Large intestine (tissue), 3 donors: ENCODE data around the gene COPS7A. TPM values are rescaled to one million over a fixed set of nuclear protein-coding genes. Genes with fewer than 3 reads are reported as not detected.

Experiments used
- DNase-seq, 2 donors: peaks; one replicate each; pipeline versions ENCODE4 v3.0.0 to v3.0.0-alpha.2; 2013
- H3K27ac ChIP-seq: one replicate; pipeline ENCODE4 v1.5.1; 2013; ENCODE audit warnings: low read length
- H3K27me3 ChIP-seq: 2 replicates; pipeline ENCODE4 v1.6.1; 2013; ENCODE audit warnings: low read length; ENCODE audit not compliant: control insufficient read depth, insufficient read depth
- H3K36me3 ChIP-seq: 2 replicates; pipeline ENCODE4 v1.6.1; 2013; ENCODE audit warnings: low read length; ENCODE audit not compliant: control insufficient read depth, insufficient read depth
- H3K4me1 ChIP-seq: one replicate; pipeline ENCODE4 v1.6.1; 2013; ENCODE audit warnings: low read length; ENCODE audit not compliant: control insufficient read depth, insufficient read depth
- H3K4me3 ChIP-seq: one replicate; pipeline ENCODE4 v1.5.1; 2013; ENCODE audit warnings: low read length
- H3K9me3 ChIP-seq: one replicate; pipeline ENCODE4 v1.6.1; 2013; ENCODE audit warnings: mild to moderate bottlenecking, low read depth, low read length, moderate library complexity; ENCODE audit not compliant: control insufficient read depth
- WGBS: methylation state at CpG from one replicate; pipeline ENCODE4 v1.1.5; 2013; ENCODE audit warnings: low lambda C conversion rate; ENCODE audit not compliant: insufficient coverage; 5-methylcytosine and 5-hydroxymethylcytosine counted together
- polyA plus RNA-seq: library from polyadenylated mRNA; unstranded; fragments of 120-200 nt; gene quantifications from one replicate; pipeline ENCODE4 v1.2.1, GENCODE V29; 2013

Gene COPS7A
- polyA plus RNA-seq, 1 donor, result 42.2 TPM

- Histone ChIP-seq H3K27ac (peak overlapping the region; percentile 81), H3K4me1 (peaks cover 32% of the 10 kb centered on the region), H3K27me3 (no peaks in the 10 kb centered on the region), H3K4me3 (no peak overlapping the region), H3K36me3 (no peaks in the 10 kb centered on the region), H3K9me3 (no peaks in the 10 kb centered on the region)
- DNase-seq, result no peak
- no CpG with 5 or more reads among the region's 4 CpGs for WGBS
Observed at GRCh38 chr12:6763380-6763779, 39.5 kb downstream of the COPS7A start.

DNA sequence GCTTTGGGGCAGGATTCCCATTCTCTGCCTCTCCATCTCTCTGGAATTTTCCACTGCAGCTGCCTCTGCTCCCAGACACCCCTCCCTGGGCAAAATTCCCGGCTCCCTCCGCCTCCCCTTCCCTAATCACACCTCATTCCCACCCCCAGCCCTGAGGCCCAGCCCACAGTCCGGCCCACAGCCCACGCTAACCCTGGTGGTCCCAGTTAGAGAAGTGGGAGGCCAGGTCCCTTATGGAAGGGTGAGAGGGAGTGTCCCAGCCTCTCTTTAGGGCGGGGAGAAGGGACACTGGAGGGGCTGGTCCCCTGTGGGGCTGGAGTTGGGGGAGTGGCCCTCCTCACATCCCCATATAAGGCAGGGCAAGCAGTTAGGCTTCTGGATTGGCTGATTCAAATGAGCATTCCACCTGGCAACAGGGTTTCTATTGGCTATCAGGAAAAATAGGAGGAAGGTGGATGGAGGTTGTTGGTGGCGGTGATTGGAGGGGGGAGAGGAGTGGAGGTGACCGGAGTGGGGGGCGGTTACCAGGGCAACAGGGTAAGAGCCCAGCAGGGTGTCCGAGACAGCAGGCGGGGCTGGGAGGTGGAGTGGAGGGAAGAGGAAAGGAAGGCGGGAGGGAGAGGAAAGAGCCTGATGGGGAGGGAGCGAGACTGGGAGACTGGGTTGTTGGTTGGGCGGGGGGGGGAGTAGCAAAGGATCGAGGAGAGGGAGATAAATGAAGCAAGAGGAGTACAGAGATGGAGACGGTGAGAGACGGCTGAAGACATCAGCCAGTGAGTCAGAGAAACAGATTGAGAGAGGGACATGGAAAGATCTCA is 40.4 kb downstream of the COPS7A start:
- H3K9me3 ChIP-seq, result no peaks in the 10 kb centered on the region
- 0% methylated on average over 2 of the region's 16 CpGs for WGBS
- no peaks in the 10 kb centered on the region for H3K36me3 ChIP-seq
- H3K4me3 ChIP-seq, result peak overlapping the region; percentile 17
- no peaks in the 10 kb centered on the region for H3K27me3 ChIP-seq
- peaks cover 40% of the 10 kb centered on the region for H3K4me1 ChIP-seq
- DNase-seq, result peak; percentile 91 to 96
- H3K27ac ChIP-seq, result peak overlapping the region; percentile 81

DNA sequence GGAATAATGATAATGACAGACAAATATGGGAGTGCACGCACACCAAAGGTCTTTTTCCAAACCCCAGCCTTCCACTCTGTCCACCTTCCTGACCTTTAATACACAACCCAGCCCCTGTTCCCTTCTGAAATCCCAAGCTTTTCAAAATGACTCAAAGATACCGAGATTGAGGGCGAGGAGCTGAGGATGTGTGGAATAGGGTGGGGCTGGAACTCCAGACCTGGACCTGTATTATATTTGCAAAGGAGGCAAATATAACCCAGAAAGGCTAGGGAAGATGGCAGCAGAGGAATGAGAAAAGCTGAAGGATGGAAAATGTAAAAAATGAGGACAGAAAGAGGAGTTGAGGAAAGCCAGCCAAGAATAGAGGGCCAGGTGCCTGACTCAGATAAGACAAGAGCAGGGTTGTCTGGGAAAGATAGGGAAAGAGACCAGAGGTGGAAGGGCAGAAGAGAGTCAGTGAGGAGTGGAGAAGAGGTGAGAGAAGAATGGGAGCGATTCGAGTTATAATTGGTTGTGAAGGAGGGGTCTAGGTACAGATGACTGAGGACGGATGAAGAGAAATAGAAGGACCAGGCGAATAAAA is 41.3 kb downstream of the COPS7A start:
- H3K4me3 ChIP-seq, result peak overlapping the region; percentile 47
- H3K9me3 ChIP-seq, result no peaks in the 10 kb centered on the region
- WGBS, result 13% methylated on average over 3 of the region's 7 CpGs
- peak overlapping the region; percentile 81 for H3K27ac ChIP-seq
- DNase-seq, result peak in 1 of 2 donors; percentile 33
- peaks cover 9% of the 10 kb centered on the region for H3K36me3 ChIP-seq
- H3K27me3 ChIP-seq, result no peaks in the 10 kb centered on the region
- peaks cover 44% of the 10 kb centered on the region for H3K4me1 ChIP-seq

DNA sequence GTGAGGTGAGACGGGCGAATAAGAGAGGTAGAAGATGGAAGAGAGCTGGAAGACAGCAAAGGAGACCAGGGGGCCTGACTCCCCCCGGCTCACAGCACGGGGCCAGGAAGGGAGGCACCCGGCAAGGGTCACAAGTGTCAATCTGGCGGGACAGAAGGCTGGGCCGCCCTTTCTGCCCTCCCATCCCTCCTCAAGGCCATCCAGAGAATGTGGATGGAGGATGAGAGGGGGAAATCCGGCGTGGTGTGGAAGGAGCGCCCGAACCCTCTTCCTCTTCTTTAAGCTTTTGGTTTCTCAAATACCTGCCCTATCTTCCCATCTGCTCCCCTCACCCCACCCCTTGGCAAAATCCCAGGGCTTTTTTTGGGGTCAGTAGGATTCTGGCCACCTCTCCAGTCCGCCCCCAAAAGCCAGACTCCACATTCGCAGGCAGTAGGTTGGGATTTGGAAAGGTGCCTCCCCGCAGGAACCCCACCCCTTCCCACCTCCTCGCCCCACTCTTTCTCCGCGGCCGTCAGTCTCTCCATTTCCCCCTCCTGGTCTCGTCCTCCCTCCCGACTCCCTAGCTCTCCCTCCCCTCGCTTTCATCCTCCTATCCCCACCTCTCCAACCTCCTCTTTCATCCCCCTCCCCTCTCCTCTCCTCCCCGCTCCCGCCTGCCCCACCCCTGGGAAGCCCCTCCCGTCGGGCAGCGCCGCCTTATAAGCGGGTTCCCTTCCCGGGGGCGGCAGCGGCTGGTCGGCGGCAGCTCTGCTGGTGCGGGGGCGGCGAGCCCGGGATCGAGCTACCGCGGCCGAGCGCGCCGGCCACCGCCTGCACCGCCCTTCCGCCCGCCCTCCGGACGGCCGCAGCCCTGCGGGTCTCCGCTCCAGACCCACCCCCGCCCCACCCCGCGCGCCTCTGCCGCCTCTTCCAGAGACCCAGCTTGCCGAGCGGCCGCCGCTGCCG is 42.1 kb downstream of the COPS7A start, which contains the start of gene PTMS:
PTMS (plus strand) TSS at position 730 of the 948 bp plus-strand sequence. CDS start 343 bp downstream, outside the sequence.
- H3K4me3 ChIP-seq, result peak within 1 kb of the TSS; percentile 82
- peaks cover 15% of the 10 kb centered on the region for H3K36me3 ChIP-seq
- no peaks in the 10 kb centered on the region for H3K9me3 ChIP-seq
- DNase-seq, result peak; percentile 74 to 84
- no peaks in the 10 kb centered on the region for H3K27me3 ChIP-seq
- H3K4me1 ChIP-seq, result peaks cover 44% of the 10 kb centered on the region
- WGBS, result 25% methylated on average over 2 of the region's 63 CpGs
- peak within 1 kb of the TSS; percentile 81 for H3K27ac ChIP-seq

DNA sequence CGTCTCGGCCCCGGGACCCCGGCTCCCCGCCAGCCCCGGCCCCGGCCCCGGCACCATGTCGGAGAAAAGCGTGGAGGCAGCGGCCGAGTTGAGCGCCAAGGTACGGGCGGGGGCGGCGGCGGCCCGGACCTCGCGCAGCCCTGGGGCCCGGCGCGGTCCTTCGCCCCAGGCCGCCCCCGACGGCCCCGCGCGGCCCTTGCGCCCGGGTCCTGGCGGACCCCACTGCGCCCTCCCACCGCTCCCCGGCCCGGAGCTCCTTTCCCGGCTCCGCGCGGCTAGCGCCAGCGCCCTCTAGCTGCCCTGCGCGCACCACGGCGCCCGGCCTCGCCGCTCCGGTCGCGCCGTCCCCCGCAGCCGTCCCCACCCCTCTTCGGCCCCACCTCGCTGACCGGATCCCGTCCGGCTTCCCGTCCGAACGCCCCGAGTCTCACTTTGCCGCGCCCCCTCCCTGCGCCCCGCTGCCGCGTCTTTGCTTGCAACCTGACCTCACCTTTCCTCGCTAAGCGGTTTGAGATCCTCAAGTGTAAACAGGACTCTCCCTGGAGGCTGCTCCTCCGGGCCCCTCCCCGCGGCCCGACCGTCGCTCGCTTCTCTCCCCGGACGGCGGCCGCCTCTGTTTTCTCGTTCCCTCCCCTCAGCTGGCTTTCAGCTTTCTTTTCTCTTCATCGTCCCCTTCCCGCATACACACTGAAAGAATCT is 43.0 kb downstream of the COPS7A start:
- H3K4me1 ChIP-seq, result peaks cover 44% of the 10 kb centered on the region
- peak; percentile 78 to 87 for DNase-seq
- WGBS, result no CpG with 5 or more reads among the region's 88 CpGs
- peak overlapping the region; percentile 82 for H3K4me3 ChIP-seq
- peaks cover 24% of the 10 kb centered on the region for H3K36me3 ChIP-seq
- no peaks in the 10 kb centered on the region for H3K27me3 ChIP-seq
- no peaks in the 10 kb centered on the region for H3K9me3 ChIP-seq
- peak overlapping the region; percentile 48 for H3K27ac ChIP-seq

- Histone ChIP-seq H3K27ac (peak overlapping the region; percentile 48), H3K9me3 (no peaks in the 10 kb centered on the region), H3K4me3 (peak overlapping the region; percentile 82), H3K36me3 (peaks cover 26% of the 10 kb centered on the region), H3K4me1 (peaks cover 44% of the 10 kb centered on the region), H3K27me3 (no peaks in the 10 kb centered on the region)
- WGBS, result no CpG with 5 or more reads among the region's 44 CpGs
- peak in 1 of 2 donors; percentile 69 for DNase-seq
Observed at GRCh38 chr12:6767353-6768319, 43.8 kb downstream of the COPS7A start.

GRCh38 chr12:6768437-6768914 is 44.6 kb downstream of the COPS7A start:
- H3K4me1 ChIP-seq, result peaks cover 44% of the 10 kb centered on the region
- no peak for DNase-seq

DNA sequence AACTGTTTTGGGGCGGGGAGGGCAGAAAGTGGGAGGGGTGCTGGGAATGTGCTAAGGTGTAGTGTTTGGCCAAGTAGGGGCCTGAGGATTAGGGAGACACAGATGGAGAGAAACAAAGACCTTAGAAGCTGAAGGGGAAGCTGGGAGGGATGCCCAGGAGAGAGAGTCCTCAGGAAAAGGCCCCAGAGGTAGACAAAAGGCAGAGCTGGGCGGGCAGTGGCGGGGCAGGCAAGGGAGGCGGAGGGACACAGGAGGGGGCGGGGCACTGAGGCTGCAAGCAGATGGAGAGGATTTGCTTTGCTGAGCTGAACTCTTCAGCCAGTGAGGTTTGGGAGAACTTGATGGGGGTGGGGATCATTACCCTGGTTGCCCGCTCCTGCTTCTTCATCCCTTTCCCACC is 45.1 kb downstream of the COPS7A start:
- no CpG with 5 or more reads among the region's 6 CpGs for WGBS
- peak overlapping the region; percentile 82 for H3K4me3 ChIP-seq
- H3K27me3 ChIP-seq, result peaks cover 8% of the 10 kb centered on the region
- H3K4me1 ChIP-seq, result peaks cover 38% of the 10 kb centered on the region
- peak overlapping the region; percentile 39 for H3K27ac ChIP-seq
- no peak for DNase-seq
- H3K36me3 ChIP-seq, result peaks cover 26% of the 10 kb centered on the region
- no peaks in the 10 kb centered on the region for H3K9me3 ChIP-seq

More at GRCh38 chr12:6768437-6768914, 44.6 kb downstream of the COPS7A start:
- Histone ChIP-seq H3K27me3 (peaks cover 6% of the 10 kb centered on the region), H3K9me3 (no peaks in the 10 kb centered on the region), H3K4me3 (peak overlapping the region; percentile 82), H3K27ac (peak overlapping the region; percentile 39), H3K36me3 (peaks cover 26% of the 10 kb centered on the region)
- 83% methylated on average over 1 of the region's 6 CpGs for WGBS

DNA sequence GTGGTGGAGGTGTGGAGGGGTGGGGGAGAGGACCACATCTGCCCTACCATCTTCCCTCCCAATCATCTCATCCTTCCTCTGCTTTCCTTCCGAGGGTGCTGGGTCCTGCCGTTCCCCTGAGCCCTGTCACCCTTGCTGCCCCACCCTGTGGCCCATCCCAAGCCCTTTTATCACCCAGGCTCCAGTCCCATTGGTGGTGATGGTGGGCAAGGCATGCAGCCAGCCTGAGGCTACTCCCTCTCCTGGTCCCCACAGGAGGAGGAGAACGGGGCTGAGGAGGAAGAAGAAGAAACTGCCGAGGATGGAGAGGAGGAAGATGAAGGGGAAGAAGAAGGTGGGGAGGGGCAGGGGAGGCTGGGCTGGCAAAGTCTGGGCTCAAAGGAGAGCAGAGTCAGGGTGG is 45.8 kb downstream of the COPS7A start:
- no peak for DNase-seq
- 80% methylated on average over 1 of the region's 4 CpGs for WGBS
- peaks cover 34% of the 10 kb centered on the region for H3K4me1 ChIP-seq

More for the DNA sequence above, 45.8 kb downstream of the COPS7A start:
- peaks cover 26% of the 10 kb centered on the region for H3K36me3 ChIP-seq
- no peaks in the 10 kb centered on the region for H3K9me3 ChIP-seq
- no peak overlapping the region for H3K27ac ChIP-seq
- peaks cover 10% of the 10 kb centered on the region for H3K27me3 ChIP-seq
- no peak overlapping the region for H3K4me3 ChIP-seq
